ENCODE results near the gene ZEB1. TPM values are rescaled to one million over a fixed set of nuclear protein-coding genes. Genes with fewer than 3 reads are reported as not detected.
"Not testable (repeated sequence)": the region's sequence is repeated elsewhere in the genome, so short reads cannot be mapped to it uniquely, and the experiment has no call there.

ZEB1 gene
- polyA plus RNA-seq, 1 donor: 31.8 TPM

DNA sequence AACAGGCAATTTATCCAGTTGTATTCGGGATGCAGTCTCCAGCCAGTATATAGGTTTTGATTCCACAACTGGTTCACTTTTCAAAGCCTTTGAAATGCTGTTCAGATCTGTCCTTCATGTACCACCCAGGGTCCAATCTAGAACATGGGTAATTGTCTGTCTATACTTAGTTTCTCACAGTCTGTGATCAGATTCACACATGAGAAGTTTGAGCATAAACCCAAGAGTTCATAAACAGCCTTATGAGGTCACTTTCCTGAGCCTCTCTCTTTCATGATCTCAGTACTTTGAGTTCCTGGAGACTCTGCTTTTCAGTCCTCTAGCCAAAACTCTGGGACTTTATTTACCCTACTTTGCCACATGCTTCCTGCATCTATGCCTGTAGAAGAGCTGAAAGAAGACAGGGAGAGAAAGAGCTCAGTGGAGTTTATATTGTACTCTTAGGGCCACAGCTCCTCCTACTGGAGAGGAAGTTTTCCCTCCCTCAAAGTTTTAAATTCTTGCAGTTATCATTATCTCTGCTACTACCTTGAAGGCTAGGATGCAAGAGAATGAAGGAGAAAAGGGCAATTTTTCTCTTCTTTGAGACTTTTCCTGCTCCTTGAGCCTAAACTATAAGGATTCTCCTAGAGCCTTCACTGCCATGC lies 172.0 kb downstream of the ZEB1 start:
- DNase-seq: no peak

DNA sequence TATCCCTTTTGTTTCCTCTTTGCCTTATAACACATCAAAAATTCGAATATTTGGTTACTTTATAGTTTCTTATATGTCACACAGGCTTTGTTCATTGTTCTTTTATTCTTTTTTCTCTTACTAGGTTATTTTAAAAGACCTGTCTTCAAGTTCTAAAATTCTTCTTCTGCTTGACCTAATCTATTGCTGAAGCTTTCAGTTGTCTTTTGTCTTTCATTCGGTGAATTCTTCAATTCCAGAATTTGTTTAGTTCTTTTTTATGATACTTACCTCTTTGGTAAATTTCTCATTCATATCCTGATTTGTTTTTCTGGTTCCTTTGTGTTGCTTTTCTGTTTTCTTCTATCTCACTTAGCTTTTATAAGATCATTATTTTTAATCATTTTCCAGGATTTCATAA lies 188.4 kb downstream of the ZEB1 start:
- DNase-seq: no peak

- DNase-seq: no peak
Measured at GRCh38 chr10:31508234-31508633, 189.2 kb downstream of the ZEB1 start.

DNA sequence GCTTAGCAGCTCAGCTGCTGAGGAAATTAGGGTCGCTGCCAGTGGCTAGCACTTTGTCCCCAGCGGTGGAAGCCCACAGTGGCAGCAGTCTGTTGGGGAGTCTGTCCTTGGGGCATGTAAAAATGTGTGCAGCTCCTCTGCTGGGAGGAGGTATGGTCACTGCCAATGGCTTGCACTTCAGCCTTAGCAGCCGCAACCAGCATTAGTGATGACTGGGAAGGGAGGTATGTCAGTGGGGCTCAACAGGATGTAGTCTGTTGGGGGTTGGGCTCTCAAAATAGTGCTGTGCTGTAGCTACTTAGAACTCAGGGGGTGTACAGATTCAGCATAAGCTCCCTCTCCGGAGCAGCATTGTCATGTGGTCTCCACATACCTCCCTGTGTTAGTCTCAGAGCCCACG lies 189.9 kb downstream of the ZEB1 start:
- DNase-seq: no peak

DNA sequence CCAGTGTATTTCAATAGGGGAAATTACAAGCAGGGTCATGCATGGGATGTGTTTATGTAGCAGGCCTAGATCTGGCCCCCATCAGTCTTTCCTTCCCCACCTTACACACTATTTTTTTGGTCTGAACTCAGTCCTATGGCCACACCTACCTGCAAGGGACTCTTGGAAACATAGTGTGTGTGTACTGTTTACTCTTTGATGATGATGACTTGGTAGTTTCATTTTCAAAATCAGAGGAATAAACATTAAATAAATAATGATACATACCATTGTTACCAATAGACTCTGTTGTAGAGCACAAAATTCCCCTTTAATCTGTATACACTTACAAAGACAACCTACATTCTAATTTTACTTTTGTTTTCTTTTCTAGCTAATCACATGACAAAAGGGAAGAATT lies 191.0 kb downstream of the ZEB1 start:
- no peak for DNase-seq

DNA sequence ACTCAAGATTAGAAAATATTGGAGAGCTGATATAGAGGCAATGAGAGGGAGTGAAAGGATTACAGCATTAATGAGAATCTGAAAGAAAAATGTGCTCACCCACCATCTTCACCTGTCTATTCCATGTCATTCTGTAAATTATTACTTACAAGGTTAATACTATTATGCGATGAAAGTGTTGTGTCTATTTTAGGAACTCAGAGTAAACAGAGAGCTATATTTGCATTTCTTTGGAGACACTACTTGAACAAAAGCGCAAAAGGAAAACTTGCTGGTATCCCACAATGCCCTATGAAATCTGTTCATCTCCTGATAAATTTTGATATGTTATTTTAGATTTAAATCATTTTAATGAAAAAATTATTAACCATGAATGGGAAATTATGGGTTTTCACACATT lies 196.1 kb downstream of the ZEB1 start:
- no peak for DNase-seq

- DNase-seq: no peak
Measured at GRCh38 chr10:31515819-31516402, 196.9 kb downstream of the ZEB1 start.

DNA sequence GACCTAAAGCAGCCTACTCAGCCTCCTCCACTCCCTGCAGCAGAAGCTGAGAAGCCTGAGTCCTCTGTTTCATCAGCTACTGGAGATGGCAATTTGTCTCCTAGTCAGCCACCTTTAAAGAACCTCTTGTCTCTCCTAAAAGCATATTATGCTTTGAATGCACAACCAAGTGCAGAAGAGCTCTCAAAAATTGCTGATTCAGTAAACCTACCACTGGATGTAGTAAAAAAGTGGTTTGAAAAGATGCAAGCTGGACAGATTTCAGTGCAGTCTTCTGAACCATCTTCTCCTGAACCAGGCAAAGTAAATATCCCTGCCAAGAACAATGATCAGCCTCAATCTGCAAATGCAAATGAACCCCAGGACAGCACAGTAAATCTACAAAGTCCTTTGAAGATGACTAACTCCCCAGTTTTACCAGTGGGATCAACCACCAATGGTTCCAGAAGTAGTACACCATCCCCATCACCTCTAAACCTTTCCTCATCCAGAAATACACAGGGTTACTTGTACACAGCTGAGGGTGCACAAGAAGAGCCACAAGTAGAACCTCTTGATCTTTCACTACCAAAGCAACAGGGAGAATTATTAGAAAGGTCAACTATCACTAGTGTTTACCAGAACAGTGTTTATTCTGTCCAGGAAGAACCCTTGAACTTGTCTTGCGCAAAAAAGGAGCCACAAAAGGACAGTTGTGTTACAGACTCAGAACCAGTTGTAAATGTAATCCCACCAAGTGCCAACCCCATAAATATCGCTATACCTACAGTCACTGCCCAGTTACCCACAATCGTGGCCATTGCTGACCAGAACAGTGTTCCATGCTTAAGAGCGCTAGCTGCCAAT lies 202.2 kb downstream of the ZEB1 start:
- no peak for DNase-seq

GRCh38 chr10:31522820-31523219 lies 203.8 kb downstream of the ZEB1 start:
- DNase-seq: no peak

- DNase-seq: no peak
Measured at GRCh38 chr10:31524460-31524859, 205.4 kb downstream of the ZEB1 start.

DNA sequence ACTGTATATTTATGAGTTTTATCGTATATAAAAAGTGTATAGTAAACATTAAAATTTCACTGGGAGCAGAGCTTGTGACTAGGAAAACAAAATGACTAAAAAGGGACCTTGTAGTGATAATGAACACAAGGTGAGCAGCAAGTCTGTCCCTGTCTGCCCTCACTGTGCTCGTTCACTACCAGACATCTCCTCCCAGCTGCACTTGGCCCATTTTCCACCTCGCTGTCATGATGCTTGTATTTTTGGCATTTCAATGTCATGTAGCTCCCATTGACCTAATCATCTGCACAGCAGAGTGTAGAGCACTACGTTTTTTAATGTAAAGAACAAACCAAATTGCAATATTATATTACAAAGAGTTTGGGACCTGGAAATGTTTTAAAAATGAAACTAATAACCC lies 207.2 kb downstream of the ZEB1 start:
- DNase-seq: no peak

DNA sequence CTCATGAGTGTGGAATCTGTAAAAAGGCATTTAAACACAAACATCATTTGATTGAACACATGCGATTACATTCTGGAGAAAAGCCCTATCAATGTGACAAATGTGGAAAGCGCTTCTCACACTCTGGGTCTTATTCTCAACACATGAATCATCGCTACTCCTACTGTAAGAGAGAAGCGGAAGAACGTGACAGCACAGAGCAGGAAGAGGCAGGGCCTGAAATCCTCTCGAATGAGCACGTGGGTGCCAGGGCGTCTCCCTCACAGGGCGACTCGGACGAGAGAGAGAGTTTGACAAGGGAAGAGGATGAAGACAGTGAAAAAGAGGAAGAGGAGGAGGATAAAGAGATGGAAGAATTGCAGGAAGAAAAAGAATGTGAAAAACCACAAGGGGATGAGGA lies 207.7 kb downstream of the ZEB1 start:
- DNase-seq: no peak

- DNase-seq: no peak
Measured at GRCh38 chr10:31528831-31529230, 209.8 kb downstream of the ZEB1 start.

DNA sequence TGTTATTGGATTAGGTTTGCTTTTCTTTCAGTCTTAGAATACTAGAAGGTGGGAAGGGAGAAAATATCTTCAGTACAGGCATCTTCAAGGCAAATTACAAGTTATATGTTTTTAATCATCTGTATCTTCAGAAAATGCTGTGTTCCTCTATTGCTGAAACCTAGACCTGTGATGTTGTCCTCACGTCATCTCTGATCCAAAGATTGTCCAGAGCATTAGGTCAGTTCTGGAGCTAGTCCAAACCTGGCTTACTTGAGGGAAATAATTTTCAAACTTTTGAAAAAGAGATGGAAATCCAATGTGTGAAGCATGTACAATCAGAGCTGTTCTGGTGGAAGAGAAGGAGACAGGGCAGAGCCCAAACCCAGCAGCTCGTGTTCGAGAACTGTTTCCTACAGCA lies 217.3 kb downstream of the ZEB1 start:
- no peak for DNase-seq

DNA sequence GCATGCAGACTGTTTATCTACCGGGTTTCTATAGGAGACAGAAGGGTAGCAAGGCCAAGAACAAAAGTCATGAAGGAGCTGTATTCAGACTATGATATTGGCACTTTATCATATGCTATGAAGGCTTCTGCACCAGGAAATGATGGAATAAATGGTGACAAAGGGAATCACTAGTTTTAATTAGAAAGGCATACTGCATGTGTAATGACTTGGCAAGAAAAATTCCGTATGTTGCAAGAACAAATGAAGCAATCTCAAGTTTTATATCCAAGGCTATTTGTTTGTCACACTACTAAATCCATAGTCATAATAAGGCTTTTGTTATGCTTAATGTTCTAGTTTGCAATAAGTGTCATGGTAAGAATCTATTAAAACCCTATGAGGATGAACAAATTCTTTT lies 230.9 kb downstream of the ZEB1 start:
- no peak for DNase-seq

DNA sequence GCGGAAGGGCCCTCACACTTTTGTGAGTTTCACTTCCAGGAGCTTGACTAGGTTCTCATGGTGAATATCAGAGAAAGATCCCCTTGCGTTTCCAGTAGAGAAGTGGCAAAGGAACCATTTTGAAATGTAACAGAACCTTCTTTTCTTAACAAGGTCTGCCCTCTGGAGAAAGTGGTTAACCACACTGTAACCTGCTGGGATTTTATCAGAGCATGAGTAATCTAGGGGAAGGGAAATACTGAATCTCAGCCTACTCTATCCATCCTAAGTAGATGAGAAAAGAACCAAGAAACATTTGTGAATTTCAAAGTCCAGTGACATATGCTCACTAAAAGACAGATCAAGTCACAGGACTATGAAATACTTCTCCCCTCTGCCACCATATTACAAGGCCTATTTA lies 235.5 kb downstream of the ZEB1 start:
- no peak for DNase-seq

GRCh38 chr10:31557854-31558253 lies 238.8 kb downstream of the ZEB1 start:
- no peak for DNase-seq

GRCh38 chr10:31568252-31568861 lies 249.3 kb downstream of the ZEB1 start:
- not testable (repeated sequence) for DNase-seq

- DNase-seq: no peak
Measured at GRCh38 chr10:31574577-31574976, 255.6 kb downstream of the ZEB1 start.

DNA sequence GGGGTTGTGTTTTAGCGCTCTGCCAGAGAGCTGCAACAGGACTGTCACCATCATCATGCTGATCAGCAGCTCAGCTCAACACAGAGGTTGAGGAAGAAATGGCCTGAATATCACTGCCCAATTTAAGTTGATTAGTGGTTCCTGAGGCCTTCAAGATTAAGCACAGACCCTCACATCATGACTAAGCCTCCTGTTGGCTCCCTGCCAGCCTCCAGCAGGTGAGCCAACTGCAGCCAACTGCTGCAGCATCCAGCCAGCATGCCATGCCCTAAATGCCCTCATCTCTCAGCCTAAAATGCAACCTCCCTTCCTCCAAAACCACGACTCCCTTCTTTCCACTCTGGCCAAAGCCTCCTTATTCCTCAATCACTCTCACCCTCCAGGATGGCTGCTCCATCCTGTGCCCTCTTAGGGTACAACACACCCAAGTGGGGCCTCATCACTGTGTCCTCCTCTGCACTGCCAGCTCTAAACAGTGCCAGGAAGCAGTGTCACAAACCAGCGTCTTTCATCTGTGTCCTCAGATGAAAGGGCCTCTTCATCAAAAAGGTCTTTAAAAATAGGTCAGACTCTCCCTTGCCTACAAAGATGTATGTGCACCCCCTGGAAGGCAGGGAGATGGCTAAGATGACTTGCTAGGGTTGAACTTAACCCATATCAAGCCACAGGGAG lies 259.3 kb downstream of the ZEB1 start:
- no peak for DNase-seq

- no peak for DNase-seq
Measured at GRCh38 chr10:31578951-31579350, 259.9 kb downstream of the ZEB1 start.
